Left hindlimb (tissue), 1 donor: ENCODE data around the gene COPG1.
"Not testable (repeated sequence)": the region's sequence is repeated elsewhere in the genome, so short reads cannot be mapped to it uniquely, and the experiment has no call there.

Experiments used
- DNase-seq: peaks from one replicate; pipeline ENCODE4 v3.0.0-alpha.2; 2018

The COPG1 gene

DNA sequence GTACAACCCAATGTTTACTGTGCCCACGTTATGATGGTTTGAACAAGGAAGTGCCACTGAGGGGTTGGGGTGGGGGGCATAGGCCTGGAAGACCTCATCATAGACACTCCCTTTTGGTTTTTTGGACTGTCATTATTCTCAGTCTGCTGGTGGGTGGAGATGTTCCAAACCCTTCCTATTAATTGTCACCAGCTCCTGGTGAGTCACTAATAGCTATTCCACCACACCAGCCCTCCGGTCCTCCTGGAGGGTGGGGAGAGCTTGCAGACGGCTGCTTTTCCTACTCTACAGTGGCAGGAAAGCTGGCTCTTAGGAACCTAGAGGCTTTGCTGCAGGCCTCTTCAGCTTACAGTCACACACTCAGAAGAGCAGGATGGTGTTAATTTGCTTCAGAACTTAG, 9.0 kb upstream of the COPG1 start:
- DNase-seq: no peak

DNA sequence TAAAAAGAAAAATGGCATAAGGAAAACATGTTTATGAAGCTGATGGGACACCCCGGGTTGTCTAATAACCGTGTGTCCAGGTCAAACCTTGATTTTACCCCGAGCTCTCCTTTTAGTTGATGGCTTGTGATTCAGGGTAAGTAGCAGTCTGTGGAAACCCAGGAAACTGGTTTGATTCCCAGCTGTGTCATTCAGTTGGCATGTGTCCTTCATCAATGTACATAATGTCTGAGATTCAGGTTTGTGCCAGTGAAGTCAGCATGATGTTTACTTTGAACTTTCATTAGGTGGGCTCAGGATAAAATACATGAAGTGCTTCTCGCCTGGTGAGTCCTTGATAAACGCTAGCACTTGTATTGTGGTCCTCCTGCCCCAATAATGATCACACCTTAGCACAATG, 4.3 kb upstream of the COPG1 start:
- no peak for DNase-seq

DNA sequence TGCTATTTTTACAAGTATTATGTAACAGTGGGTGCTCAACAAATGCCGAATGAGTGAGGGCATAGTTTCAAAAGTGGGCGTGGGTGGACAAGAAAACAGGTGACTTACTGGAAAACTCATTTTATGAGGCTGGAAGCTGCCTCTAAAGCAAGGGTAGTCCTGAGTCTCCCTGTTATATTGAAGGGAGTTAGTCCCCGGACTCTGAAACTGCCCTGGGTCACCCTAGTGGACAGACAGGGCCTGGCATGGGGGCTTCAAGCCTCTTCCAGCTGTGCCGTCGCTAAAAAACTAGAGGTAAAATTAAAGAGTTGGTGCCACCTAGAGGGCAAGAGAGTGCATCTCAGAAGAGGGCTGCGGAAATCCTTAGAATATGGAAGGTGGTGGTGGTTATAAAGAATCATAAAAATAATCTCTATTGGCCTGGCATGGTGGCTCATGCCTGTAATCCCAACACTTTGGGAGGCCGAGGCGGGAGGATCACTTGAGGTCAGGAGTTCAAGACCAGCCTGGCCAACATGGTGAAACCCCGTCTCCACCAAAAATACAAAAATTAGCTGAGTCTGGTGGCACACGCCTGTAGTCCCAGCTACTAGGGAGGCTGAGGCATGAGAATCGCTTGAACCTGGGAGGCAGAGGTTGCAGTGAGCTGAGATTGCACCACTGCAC, 3.6 kb upstream of the COPG1 start:
- peak; percentile 84 for DNase-seq

DNA sequence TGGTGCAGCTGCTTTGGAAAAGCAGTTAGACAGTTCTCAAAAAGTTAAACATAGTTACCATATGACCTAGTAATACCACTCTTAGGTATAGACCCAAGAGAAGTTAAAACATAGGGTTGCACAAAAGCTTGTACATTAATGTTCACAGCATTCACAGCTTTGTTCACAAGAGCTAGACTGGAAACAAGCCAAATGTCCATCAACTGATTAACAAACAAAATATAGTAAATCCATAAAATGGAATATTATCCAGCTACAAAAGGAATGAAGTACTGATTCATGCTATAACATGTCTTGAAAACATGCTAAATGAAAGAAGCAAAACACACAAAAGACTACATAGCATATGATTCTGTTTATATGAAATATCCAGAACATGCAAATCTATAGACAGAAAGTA, 2.8 kb upstream of the COPG1 start:
- no peak for DNase-seq

DNA sequence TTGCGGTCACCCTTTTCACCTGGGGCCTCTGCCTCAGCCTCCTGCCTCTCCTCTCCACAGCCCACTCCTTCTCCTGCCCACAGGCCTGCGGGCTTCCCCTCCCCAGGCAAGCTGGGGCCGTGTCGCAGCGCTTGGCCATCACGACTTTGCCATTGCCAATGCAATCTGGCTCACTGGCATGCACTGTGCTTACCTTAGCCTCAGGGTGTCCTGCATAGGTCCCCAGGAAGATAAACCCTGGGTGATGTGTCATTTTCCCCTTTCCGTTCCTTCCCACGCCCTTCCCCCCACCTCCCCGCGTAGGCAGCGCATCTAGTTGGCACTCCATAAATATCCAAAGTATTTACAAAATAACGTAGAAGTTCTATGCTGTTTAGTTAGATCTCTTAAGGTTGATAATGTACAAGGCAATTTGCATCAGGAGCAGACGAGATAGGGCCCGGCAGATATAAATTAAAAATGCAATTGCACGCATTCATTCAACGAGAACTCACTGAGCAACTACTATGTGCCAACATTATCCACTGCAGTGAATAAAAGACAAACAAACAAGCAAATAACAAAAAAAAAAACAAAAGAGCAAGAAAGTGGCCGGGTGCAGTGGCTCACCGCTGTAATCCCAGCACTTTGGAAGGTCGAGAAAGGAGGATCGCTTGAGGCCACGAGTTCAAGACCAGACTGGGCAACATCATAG, 973 bp upstream of the COPG1 start:
- no peak for DNase-seq

DNA sequence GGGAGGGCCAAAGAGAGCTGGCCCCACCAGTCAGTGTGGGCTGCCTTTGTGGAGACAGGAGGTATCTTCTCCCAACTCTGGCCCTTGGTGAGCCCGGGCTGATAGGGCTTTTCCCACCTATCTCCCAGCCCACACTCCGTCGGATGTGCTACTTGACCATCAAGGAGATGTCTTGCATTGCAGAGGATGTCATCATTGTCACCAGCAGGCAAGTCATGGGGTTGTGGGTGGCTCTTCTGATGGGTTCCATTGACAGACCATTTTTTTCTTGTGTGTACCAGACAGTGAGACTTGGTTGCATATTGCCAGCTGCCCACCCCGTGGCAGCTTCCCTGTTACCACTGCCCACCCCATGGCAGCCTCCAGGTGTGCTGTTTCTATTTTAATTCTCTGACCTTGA, 3.3 kb downstream of the COPG1 start:
- DNase-seq: no peak

DNA sequence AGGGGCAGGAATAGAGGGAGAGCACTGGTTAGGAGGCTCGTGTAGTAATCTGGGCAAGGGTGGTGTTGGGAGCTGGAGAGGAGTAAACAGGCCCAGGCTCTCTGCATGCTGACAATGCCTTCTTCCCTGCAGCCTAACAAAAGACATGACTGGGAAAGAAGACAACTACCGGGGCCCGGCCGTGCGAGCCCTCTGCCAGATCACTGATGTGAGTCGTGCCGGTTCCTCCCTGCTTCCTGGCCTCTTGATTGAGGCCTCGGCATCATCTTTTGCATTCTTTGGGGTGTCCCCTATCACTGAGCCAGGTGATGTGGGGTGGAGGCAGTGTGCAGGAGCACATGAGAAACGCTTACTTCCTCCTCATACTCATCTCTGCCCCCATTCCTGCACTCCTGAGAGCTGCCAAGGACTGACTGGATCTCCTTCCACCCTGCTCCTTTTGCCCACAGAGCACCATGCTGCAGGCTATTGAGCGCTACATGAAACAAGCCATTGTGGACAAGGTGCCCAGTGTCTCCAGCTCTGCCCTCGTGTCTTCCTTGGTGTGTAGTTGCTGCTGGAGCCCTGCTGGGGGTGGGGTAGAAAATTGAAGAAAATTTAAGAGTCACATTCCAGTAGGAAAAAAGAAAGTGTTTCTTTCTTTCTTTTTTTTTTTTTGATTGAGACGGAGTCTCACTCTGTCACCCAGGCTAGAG, 5.3 kb downstream of the COPG1 start:
- no peak for DNase-seq

DNA sequence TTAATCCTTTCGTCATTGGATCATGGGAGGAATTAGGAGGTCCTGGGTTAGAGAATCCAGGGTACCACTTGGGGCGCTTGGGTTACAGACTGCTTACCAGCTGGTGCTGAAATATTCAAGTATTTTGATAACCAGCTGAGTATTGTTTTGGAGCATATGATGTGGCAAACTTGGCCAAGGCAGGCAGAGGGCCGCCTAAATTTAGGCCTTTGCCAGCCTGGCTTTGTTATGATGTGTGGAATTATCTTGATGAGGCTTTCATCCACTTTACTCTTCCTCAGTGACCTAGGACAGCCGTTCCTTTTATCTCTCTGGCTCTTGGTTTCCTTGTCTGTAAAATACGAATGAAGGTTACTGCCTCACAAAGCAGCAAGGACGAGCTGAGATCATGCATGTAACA, 6.9 kb downstream of the COPG1 start:
- no peak for DNase-seq

DNA sequence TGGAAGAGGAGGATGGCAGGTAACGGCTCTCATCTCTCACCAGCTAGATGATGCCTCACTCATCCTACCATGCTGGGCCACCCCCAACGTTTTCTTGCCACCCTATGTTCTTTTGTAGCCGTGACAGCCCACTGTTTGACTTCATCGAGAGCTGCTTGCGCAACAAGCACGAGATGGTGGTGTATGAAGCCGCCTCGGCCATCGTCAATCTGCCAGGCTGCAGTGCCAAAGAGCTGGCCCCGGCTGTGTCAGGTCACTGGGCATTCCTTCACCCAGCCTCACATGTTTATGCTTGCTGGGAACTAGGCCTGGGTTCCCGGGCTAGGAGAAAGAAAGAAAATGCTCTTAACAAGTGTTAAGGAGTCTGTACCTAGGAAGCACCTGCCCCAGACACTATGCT, 8.2 kb downstream of the COPG1 start:
- no peak for DNase-seq

DNA sequence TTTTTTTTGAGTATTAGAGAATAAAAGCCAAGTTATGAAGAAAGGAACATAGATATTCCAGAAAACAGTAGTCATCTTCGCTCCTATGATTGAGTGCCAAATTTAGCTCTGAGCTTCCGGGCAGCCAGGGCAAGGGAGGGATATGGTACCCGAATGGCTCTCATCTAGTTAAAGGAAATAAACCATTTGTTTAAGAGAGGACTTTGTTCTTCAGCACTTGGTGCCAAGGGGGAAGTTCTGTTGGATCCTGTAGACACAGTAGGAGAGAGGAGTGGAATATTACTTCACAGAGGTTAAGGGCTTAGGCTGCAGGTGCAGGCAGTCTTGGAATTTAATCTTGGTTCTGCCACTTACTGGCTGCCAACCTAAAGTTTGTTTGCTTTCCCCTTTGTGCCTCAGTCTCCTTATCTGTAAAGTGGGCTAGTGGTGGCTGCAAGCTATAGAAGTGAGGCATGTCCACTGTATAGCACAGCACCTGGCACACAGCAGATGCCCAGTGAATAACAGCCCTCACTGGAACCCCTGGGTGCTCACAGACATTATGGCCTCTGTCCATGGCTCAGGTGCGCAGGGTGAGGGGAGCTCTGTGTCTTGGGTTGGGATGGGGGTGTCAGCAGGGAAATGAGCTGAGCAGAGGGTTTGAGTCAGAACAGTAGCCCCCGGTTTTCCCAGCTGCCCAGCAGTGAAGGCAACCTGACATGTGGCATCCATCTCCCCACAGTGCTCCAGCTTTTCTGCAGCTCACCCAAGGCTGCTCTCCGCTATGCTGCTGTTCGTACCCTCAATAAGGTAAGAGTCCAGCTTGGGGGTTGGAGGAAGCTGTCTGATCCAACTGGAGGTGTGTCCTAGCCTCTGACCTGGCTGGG, 10.4 kb downstream of the COPG1 start:
- DNase-seq: no peak

DNA sequence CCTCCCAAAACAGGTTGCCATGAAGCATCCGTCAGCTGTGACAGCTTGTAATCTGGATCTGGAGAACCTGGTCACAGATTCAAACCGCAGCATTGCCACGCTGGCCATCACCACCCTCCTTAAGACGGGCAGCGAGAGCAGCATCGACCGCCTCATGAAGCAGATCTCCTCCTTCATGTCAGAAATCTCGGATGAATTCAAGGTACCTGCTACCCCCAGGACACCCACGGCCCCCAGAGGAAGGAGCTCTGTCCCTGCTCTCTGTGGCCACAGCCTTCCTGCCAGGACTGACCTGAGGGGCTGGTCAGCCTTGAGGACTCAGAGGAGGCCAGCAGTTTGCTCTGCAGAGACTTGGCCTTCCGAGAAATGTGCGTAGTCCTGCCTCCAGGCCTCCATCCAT, 11.2 kb downstream of the COPG1 start:
- no peak for DNase-seq

DNA sequence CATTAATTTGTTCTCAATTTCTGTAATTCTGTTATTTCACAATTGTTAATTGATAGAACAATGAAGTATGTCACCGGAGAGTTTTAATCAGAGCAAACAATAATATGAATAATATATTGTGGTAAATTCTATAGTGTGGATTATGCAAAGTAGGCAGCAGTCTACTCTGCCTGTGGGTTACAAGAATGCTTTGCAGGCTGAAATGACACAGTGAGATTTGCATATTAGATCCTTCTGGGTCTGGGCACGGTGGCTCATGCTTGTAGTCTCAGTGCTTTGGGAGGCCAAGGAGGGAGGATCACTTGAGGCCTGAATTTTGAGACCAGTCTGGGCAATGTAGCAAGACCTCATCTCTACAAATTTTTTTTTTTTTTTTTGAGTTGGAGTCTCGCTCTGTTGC, 12.5 kb downstream of the COPG1 start:
- DNase-seq: no peak

DNA sequence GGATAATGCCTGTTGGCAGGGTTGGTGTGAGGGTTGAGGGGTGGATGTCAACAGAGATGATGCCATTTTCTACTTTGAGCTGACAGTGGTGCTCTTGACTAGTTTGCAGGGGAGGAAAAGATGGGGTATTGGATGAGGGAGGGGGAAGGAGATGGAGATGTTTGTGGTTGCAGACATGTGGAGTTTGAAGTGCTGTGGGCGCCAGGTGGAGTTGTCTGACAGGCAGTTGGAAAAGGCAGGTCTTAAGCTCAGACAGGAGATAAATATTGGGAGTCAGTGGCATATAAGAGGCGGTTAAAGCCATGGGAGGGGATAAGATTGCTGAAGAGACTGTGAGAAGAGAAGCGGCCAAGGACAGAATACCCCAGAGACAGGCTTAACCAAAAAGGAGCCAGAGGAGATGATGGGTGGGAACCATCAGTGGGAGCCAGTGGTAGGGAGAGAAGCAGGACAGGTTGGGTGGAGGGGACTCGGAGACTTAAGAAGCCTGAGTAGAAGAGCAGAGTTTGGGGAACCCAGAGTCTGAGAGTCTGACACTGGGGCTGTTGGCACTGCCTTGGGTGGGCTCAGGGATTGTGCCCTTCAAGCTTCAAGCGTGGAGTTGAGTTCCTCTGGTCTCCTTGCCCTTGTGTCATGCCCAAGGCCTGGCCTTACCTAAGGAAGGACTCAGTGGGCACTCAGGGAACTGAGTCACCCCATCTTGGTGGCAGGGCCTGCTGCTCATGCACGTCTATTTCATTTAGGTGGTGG, 13.9 kb downstream of the COPG1 start:
- no peak for DNase-seq

DNA sequence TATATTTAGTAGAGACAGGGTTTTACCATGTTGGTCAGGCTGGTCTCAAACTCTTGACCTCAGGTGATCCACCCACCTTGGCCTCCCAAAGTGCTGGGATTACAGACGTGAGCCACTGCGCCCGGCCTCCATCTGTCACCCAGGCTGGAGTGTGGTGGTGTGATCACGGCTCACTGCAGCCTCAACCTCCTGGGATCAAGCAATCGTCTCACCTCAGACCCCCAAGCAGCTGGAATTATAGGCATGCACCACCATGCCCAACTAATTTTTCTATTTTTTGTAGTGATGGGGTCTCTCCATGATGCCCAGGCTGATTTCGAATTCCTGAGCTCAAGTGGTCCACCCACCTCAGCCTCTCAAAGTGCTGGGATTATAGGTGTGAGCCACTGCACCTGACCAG, 15.6 kb downstream of the COPG1 start:
- not testable (repeated sequence) for DNase-seq

DNA sequence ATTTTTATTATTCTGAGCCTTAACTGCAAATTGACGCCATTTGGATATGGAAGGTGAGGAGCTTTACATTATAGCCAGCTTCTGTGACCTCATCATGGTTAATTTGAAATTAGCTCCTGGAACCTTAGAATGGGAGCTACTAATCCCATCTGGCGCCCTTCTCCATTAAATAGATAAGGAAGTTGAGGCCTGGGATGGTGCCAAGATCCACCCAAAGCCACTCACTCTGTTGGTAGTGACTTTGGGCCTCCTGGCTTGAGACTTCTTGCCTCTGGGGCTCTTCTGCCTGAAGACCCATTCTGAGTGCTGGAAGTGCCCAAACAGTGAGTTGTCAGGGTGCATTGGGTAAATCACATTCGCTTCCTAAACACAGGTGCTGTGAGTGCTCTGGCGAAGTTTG, 17.2 kb downstream of the COPG1 start:
- no peak for DNase-seq

DNA sequence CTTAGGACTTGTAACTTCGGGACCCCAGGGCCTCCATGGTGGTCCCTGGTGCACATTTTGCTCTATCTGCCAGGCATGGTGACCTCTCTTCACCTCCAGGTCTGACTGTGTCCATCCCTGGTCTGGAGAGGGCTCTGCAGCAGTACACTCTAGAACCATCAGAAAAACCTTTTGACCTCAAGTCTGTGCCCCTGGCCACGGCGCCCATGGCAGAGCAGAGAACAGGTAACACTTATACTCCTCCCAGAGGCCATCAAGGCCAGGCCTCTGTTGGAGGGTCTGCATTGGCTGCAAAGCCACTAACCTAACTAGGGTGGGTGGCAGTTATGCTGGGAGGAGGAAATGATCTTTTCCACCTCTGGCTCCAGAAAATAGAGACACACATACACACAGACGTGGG, 19.0 kb downstream of the COPG1 start:
- no peak for DNase-seq

DNA sequence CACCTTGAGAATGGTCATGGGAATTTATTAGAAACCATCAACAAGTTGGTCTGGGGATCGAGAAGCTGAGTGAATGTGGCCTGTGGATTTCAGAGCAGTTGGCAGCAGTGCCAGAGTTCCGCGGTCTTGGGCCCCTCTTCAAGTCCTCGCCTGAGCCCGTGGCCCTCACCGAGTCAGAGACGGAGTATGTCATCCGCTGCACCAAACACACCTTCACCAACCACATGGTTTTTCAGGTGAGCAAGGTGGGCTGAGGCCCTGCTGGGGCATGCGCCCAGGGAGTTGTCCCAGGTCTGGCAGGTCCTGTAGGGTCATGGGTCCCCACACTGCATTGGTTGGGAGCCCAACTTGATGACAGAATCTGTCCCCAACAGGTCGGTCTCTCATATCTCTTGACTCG, 22.3 kb downstream of the COPG1 start:
- DNase-seq: no peak

DNA sequence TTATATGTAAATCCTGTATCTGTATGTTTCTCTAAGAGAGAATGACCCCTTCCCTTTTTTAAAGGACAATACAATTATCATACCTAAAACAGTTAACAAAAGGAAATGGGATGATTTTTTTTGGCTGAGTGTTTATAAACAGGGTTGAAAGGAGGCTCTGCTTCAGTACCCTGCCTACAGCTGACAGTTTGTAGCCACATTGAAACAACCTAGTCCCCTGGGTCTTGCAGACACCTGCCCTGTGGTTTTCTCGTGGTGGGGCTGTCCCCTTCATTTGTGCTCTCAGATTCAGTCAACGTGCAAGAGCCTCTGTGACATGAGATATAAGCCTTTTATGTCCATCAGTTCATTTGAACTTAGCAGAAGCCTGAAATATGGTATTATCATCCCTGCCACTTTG, 27.0 kb downstream of the COPG1 start:
- no peak for DNase-seq

DNA sequence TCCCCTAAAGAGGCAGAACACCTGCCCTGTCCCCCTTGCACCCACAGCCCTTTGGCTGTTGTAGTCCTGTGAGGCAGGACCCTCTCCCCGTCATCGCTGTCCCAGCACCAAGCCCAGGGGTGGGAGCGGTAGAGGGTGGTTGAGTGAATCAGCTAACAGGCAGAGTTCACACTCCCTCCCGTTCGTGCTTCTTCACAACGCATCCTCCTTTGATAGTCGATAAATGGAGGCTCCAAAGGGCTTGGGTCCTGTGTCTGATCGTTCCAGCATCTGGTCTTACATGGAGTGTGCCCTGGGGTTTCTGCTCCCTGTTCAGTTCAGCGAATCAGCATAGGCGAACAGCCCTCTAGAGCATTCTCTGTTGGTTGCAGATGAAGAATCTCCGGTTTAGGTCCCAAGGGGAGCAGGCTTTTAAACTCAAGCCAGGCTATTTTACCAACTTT, 28.4 kb downstream of the COPG1 start:
- no peak for DNase-seq

DNA sequence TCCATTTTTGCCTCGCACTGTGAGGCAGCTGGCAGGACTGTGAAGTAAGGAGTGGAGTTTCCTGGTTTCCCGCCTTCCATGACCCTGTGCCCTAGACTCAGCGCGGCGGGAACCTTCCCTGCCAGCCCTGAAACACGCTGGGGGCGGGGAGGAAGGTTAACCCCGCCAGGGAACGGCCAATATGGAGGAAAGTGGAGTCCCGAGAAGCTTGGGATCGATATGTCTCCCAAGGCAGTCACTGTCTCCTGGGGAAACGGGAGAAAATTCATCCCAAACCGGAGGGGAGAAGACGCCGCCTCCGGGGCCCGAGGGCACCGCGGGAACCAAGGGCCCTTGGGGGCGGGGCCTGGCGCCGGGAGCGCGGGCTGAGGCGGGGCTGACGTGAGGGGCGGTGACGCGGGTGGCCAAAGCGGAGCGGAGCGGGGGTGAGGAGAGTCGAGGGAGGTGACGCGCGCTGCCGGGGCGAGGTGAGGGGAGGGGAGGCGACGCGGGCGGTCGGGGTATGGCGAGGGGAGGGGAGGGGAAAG, 29.1 kb downstream of the COPG1 start, which contains the start of gene HMCES:
TSS of gene HMCES (plus strand) at position 432 of the 527 bp plus-strand sequence. CDS start 863 bp downstream, outside the sequence.
- DNase-seq: peak; percentile 94

DNA sequence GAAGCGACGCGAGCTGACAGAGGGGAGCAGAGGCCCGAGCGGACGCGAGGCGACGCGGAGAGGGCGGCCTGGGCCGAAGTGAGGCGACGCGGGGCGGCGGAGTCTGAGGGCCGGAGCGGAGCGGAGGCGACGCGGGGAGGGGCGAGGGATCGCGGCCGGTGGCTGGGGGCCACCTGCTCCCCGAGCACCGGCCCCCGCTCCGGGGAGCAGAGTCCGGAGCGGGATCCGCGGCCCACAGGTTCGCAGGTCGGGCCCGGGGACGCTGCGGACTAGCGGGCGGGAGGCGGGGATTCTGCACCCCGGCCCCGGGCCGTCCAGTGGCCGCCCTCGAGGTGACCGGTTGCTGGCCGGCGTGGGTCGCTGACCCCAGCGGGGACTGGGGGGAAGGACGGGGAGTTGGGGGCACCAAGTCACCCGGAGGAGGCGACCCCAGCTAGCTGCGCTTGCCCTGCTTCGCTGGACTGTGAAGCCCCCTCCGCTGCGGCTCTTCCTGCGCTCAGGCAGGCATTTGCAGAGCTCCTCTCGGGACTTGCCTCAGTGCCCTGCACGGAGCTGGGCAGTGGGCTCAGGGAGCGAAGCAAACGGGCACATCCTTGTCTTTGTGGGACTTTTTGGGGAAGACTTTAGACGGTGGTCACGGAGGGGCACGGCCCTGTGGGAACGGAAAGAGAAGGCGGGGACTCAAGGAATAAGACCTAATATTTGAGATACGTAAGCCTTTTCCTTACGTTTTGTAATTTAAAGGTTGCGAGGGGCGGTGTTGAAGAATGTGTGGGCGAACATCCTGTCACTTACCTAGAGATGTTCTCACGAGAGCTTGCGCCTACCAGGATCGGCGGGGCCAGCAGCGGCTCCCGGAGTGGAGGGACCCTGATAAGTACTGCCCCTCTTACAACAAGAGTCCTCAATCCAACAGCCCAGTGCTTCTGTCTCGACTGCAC, 29.8 kb downstream of the COPG1 start:
- DNase-seq: peak; percentile 59
